Activated CD8-positive, alpha-beta memory T cell treated with anti-CD3 and anti-CD28 coated beads, Interleukin-2, amount 50 U/mL, for 4 hours (primary cell): ENCODE measurements around the gene INPP5D.
"Not testable (repeated sequence)": the region's sequence is repeated elsewhere in the genome, so short reads cannot be mapped to it uniquely, and the experiment has no call there.

Experiments
- DNase-seq: peaks from one replicate; pipeline ENCODE4 v3.0.0-alpha.2; 2020

INPP5D gene

DNA sequence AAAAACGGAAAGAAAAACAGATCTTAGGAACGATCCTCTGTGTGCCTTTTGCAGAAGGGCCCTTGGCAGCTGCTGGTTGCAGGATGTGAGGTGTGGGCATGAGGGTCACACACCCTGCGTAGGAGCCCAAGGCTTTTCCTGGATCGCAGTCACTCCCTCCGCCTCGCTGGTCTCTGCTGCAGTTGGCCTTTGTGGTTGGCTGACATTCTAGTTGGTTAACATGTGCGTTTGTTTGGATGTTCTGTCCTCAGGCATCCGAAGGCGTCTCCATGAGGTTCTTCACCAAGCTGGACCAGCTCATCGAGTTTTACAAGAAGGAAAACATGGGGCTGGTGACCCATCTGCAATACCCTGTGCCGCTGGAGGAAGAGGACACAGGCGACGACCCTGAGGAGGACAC lies 61.7 kb downstream of the INPP5D start:
- no peak for DNase-seq

DNA sequence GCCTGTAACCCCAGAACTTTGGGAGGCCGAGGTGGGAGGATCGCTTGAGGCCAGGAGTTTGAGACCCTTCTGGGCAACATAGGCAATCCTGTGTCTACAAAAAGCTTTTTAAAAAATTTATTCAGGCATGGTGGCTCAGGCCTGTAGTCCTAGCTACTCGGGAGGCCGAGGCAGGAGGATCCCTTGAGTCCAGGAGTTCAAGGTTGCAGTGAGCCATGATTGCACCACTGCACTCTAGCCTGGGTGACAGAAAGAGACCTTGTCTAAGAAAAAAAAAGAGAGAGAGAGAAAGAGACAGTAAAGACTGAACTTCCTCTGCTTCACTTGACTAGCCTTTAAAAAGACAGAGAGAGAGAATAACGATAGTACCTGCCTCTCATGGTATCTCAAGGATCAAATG lies 62.4 kb downstream of the INPP5D start:
- DNase-seq: no peak

DNA sequence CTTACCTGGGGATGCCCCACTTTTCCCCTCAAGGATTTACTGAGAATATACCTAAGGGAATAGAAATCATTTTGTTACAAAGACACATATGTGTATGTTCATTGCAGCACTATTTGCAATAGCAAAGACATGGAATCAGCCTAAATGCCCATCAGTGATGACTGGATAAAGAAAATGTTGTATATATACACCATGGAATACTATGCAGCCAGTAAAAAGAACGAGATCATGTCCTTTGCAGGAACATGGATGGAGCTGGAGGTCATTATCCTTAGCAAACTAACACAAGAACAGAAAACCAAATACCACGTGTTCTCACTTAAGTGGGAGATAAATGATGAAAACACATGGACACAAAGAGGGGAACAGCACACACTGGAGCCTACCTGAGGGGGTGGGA lies 63.4 kb downstream of the INPP5D start:
- DNase-seq: not testable (repeated sequence)

DNA sequence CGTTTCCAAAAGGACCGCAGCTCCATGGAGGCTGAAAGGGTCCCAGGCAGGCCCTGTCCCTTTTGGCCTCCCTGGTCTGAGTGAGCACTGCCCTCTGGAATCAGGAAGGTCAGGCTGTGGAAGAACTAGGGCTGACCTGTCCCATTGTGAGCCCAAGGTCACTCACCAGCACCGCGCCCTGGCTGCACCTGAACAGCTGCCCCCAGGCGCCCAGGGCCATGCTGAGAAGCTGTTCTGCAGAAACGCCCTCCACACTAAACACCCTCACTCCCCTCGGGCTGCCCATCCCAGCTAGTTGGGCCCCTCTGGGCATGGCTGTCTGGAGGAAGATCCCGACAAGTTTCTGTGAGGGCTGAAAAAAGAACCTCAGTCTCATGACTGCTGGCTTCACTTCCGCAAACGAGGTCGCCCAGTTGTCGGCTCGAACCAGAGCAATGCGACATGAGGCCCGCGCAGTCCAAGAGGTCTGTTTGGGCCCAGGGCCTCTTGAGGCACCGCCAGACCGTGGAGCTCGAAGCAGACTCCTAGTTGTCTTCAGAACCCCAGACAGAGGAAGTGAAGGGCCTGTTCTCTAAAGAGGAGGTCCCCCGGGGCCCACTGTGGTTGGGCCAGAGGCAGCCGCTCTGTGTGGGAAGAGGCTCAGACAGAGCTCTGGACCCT lies 64.4 kb downstream of the INPP5D start:
- DNase-seq: no peak

DNA sequence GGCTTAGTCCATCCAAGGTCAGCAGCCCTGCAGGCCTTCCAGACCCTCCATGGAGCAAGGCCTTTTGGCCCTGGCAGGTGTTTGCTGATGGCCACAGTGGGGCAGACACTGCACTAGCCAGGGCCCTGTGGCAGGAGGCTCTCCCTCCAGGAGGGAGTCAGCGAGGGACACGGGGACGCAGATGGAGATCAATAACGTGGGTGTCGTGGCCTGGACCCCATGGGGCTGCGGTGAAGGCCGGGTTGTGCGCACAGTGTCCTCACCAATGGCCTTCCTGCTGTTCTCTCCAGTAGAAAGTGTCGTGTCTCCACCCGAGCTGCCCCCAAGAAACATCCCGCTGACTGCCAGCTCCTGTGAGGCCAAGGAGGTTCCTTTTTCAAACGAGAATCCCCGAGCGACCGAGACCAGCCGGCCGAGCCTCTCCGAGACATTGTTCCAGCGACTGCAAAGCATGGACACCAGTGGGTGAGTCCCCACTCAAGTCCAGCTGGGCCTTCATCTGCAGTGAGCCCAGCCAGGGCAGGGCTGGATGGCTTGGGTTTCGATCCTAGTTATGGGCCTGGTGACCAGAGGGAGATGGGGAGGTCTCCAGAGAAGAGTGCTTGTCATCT lies 65.4 kb downstream of the INPP5D start:
- DNase-seq: no peak

DNA sequence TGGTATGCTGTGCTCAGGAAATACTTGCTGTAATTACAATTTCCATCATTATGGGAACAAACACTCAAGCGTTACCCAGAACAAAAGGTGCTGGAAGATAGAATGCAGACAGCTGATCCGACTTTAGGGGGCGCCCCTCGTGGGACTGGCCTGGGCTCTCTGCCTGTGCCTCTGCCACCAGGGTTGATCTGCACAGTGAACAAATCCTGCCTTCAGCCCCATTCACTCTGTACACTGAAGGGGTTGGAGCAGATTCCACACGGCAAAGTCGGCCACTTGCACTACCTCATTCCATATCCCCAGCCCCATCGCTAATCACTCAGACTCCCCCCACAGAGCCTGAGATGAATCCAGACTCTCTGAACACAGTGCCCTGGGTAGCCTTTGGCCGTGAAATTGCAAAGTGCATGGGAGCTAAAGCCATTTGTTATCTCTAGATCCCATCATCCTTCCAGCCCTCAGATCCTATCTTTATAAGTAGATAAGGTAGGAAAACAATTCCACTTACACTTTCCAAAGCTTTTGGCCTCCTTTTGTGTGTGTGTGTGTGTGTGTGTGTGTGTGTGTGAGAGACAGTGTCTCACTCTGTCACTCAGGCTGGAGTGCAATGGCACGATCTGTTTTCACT lies 69.3 kb downstream of the INPP5D start:
- DNase-seq: no peak

DNA sequence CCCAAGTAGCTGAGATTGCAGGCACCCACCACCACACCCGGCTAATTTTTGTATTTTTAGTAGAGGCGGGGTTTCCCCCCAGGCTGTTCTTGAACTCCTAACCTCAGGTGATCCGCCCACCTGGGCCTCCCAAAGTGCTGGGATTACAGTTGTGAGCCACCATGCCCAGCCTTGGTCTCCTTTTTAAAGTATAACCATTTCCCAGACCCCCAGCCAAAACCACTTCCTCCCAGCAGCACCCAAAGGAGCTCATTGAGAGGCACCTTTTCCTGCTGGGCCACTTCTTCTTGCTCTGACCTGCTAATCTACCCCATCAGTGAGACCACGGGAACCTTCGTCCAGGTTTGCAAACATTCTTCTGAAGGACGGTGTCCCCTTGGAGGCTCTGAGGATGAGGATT lies 69.9 kb downstream of the INPP5D start:
- DNase-seq: no peak

DNA sequence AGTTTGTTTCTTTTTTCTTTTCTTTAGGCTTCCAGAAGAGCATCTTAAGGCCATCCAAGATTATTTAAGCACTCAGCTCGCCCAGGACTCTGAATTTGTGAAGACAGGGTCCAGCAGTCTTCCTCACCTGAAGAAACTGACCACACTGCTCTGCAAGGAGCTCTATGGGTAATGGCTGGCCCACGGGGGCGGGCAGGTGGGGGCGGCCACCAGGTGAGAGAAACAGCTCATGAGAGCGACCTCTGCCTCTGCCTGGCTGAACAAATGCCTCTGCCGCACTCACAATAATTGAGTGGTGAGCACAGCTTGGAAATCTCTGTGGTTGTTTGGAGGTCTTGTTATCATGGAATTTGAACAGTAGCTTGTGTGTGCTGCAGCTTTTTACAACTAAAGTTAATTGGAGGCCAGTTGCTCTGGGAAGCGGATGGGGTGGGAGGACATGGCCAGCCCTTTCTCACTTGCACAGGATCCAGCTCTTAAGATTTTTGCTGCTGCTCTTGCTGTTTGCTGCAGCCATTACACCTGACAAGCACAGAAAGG lies 70.4 kb downstream of the INPP5D start:
- no peak for DNase-seq

DNA sequence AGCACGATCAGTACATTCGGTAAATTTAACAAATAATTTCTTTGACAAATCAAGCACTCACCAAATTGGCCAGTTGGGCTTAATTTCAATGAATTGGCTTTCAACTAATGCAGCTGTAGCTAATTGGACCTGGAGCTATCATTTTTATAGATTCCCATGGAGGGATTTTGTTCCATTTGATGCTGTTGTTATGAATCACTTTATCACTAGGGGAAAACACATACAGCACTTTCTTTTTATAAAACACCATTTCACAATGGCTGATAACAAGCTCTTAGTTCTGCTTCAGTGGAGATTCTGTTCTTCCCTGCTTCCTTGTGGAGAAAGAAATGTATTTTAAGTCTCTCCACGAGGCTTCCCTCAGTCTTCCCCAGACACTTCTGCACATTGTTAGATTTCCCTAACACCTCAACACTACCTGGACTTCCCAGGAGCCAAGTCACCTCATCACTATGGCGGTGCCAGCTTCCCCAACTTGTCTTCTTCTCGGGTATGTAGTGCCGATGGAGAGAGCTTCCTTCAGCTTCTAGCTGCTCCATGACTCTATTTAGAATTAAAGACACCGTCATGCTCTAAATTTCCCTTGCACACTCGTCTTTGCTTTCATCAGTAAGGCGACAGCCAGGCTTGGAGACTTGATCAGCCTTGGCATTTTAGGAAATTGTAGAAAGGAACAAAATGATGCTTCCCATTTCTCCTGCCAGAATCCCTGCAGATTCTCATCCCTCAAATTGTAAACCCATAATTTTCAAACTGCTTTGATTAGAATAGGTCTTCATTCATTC lies 72.0 kb downstream of the INPP5D start:
- no peak for DNase-seq

DNA sequence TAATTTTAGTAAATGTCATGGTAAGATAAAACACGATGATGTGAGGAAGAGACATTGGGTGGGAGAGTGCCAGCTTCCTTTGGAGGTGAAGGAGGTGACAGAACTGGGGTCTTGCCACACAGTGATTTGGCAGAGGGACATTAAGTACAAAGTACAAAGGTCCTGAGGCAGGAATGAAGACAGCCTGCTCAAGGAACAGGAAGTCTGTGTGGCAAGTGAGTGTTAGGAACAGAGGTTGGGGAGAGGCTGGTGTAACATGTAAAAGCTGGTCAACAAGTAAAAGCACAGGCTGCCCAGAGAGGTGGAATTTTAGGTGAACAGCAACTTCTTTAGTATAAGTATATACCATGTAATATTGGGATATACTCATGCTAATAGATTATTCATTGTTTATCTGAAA lies 73.1 kb downstream of the INPP5D start:
- DNase-seq: no peak

DNA sequence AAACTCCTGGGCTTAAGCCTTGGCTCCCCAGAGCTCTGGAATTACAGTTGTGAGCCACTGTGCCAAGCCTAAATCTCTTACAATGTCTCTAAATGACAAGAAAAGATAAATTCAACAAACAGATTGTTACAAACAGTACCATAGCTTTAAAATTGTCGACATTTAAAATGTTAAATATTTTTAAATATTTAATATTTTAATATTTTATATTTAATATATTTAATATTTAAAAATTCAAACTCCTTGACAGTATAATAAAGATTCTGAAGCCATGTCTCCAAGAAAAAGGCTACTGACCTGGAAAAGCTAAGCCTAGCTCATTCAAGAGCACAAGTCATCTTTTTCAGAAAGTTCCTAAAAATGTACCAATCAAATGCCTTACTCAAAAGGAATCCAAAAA lies 75.3 kb downstream of the INPP5D start:
- DNase-seq: no peak

DNA sequence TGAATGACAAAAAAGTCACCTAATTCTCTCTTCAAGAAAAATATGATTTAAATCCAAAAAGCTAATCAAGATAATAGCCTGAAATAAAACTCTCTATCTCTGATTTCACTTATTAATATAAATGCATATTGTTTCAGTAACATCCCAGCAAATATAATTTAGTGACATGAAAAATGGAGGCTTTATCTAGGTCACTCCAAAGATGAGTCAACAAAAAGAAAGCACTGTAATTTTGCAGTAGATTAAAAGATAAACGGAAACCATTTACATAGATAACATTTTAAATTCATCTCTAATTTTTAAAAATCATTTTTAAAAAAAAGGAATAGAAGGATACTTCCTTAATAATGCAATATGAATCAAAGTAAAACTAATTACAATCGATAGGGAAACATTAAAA lies 76.9 kb downstream of the INPP5D start:
- DNase-seq: no peak

DNA sequence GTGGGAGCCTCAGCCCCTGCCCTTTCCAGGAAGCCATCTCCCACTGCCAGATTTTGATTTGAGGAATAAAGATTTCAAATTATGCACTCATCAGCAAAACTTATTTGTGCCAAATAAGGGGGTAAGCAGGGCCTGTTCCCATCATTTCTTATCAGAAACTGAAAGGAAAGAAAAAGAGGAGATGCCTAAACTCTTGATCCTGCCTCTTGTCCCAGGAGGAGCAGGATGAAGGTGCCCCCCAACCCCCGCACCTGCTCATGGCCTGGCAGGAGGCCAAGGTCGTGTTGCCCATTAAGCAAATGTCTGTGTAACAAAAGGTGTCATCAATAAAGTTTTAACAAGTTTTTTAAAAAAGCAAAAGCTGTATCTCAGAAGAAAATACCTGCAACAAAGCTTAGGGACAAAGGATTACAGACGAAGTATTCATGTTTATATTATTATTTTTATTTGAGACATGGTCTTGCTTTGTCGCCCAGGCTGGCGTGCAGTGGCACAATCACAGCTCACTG lies 80.0 kb downstream of the INPP5D start:
- DNase-seq: no peak

DNA sequence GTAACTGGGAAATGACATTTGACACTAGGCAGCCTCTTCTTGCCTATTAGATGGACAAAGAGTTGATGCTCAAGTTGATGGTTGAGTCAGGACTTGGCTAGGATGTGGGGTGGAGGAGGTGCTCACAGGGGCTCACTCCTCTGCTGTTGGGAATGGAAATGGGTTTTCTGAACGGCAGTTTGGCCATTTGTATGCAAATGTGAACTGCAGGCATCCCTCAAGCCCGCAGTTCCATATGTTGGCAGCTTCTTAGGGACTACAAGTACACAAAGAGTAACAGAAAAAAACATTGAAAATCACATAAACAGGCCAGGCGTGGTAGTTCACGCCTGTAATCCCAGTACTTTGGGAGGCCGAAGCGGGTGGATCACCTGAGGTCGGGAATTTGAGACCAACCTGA lies 80.8 kb downstream of the INPP5D start:
- no peak for DNase-seq

DNA sequence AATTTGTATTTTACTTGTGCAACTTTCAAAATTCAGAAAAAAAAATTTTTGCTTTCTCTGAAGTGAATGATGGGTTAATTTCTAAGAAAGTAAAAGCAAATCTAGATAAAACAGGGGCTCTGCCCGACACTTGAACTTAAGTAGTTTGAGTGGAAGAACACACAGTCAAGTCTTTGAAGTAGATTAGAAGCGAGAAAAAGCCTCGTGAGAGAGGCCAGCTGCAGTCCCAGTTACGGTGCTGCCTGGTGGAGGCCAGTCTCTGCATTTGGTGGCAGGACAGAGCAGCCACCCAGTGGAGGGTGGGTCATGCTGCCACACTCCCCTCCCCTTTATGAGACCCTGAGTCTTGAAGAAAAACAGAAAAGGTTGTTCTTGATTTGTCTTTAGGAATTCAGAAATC lies 81.8 kb downstream of the INPP5D start:
- no peak for DNase-seq

DNA sequence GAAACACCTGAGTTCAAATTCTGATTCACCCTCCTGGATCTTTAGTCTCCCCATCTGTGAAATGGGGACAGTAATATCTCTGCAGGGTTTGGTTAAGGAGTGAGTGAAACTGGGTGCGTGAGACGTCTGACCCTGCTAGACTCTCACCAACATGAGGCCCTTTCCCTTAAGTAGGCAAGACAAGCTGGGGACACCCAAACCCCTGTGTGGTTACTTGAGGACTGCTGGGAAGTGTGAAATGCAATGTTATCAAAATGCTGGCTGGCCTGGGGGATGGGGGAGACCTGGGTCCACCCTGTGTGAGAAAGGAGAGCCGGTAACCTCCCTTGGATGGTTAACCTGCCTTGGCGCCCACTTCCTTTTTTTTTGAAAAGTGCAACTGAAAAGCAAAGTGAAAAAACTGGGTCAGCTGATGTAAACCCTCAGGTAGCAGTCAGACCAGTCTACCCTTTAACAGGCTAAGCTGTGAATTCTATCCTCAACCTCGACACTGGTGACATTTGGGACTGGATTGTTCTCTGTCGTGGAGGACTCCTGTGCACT lies 82.3 kb downstream of the INPP5D start:
- no peak for DNase-seq

DNA sequence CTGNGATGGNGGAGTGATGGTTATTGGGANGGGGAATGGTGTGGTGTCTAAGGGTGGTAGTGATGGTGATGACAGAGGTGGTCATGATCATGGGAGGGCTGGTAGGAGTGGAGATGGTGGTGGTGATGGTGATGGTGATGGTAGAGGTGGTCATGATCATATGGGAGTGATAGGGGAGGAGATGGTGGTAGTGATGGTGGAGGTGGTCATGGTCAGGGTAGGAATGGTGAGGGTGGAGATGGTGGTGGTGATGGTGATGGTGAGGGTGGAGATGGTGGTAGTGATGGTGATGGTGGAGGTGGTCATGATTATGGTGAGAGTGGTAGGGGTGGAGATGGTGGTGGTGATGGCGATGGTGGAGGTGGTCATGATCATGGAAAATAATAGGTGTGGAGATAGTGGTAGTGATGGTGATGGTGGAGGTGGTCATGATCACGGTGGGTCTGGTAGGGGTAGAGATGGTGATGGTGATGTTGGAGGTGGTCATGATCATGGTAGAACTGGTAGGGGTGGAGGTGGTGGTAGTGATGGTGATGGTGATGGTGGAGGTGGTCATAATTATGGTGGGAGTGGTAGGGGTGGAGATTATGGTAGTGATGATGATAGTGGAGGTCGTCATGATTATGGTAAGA lies 83.7 kb downstream of the INPP5D start:
- DNase-seq: no peak

DNA sequence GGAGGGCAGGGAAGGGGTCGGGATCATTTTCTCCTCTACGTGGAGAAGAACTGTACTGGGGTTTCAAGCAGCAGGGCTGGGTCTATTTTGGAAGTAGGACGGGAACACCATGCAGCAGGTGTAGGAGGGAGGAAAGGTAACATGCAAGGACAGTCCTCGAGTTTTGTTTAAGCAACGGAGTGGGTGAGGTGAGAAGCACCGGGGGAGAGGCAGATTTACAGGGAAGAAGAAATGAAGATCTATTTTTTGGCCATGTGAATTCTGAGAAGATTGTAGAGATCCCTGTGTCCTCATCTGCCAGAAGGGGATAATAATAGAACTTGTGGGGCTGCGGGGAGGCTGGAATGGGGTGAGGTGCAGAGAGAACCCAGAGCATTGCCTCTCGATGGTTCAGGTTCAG lies 85.6 kb downstream of the INPP5D start:
- no peak for DNase-seq

DNA sequence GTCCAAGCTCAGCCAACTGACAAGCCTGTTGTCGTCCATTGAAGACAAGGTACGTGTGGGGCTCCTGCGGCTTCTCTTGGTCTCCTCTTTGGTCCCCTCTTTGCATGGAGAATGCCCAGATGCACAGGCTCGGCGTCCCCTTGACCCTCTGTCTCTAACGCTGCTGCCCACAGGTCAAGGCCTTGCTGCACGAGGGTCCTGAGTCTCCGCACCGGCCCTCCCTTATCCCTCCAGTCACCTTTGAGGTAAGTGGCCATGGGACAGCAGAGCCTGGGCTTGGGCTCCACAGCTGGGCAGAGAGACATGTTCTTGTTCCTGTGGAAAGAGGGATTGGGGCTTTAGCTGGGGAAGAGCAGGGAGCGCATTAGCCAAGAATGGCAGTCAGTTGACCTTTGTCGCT lies 86.1 kb downstream of the INPP5D start:
- DNase-seq: no peak

DNA sequence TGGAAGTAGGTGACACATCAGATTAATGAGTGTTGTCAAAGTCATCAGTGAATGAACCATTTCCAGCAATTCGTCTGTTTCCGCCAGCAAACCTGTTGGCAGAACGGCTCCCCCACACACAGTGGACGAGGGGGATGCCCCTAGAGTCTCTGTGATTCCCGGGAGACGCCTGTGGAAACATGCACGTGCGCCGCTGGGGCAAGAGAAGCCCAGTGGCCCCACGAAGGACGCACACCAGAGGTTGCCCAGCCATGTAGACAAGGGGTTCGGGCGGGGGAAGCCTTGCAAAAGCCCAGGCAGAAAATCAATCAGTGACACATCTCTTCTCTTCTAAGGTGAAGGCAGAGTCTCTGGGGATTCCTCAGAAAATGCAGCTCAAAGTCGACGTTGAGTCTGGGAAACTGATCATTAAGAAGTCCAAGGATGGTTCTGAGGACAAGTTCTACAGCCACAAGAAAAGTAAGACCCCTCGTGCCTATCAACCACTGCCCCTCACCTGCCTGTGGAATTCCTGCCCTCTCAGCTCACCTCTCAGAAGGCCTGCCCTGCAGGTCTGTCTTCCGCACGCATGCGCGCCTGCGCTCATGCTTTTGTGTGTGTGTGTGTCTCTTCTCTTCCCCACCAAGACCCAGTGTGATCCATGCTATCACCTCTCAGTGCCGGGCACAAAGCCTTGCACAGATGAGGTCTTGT lies 87.1 kb downstream of the INPP5D start:
- no peak for DNase-seq

DNA sequence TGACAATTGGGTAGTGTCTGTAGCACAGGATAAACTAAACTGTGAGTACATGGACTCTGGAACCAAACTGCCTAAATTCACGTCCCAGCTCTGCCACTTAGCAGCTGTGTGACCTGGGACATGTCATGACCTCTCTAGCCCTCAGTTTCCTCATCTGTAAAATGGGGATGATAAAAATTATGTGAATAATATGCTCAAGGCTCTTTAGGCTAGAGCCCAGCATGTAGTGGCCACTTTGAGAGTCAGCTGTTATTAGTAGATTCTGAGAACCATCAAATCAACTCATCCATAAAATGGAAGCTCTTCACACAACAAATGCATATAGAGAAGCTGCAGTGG lies 87.7 kb downstream of the INPP5D start:
- no peak for DNase-seq

DNA sequence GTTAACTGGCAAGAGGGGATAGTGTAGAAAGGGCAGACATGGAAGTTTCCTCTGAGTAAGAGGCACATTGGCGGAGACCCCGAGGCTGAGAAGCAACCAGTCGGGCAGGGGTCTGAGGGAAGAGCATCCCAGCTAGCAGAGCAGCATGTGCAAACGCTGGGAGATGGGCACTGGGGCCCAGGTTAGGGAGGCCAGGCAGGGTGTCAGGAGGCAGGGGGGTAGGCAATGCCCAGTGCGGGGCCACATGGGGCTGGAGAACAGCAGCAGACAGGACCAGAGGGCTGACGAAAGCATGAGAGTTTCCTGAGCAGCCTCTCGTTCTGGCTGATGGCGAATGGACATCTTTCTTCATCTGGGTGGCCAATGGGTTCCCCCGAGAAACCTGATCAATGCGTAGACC lies 88.2 kb downstream of the INPP5D start:
- DNase-seq: no peak
